Astrocyte of the cerebellum (primary cell): ENCODE measurements around the gene NXN.

Experiments used
- DNase-seq: peaks from one replicate; pipeline ENCODE4 v3.0.0-alpha.2; 2011; ENCODE audit warnings: low read depth
- H3K4me3 ChIP-seq: 2 replicates; pipeline ENCODE4 v1.5.1; 2011; ENCODE audit warnings: mild to moderate bottlenecking, low read depth, low read length, moderate library complexity
- in situ Hi-C: cut with HindIII; loops from 2 replicates; pipeline ENCODE4 v1.10.0; 2017; ENCODE audit warnings: low sequenced_read_pairs
- TF ChIP-seq, protein P1 (sequence below): IDR thresholded peaks from 2 replicates; pipeline ENCODE4 v1.5.1; 2012; ENCODE audit warnings: low read length, low read depth, moderate library complexity, mild to moderate bottlenecking; ENCODE audit errors: missing control alignments

The NXN gene

DNA sequence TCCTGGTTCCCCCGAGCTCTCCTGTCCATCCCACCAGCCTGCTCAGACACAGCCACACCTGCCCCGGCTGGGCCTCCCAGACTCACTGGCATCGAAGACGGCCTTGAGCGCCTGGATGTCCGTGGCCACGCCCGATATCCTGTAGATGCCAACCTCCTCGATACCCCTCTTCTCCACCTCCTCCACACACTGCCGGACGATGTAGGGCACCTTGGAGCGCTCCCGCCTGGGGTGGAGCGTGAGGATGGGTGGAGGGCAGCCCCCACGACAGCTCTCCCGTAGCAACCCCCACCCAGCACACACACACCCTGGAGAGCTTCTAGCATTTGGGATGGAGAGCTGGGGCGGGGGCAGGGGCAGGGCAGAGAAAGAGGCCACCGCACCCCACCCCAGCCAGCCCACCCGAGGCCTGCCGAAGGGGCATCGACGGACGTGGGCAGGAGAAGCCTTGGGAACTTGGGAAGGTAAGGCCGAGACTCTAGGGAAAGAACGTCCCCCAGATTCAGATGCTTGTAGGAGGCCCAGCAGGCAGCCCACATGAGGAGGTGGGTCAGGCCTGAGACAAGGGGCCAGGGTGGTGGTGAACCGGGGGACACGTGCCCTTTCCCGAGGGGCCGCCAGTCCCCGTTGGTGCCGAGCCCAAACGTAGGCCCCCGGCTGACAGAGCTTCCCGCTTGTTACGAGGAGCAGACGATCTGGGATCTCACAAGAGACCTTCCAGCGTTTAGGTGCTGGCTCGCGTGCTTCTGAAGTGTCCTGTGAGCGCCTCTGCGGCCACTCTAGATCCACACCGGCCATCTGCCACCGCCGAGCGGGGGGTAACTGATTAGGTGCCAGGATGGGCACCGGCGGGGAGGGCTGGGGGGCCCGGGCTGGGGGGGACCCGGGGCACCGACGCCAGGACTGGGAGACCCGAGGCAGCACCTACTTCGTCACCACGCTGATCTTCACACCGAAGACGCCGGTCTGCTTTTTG lies 32.5 kb upstream of the NXN start:
- no peak overlapping the region for H3K4me3 ChIP-seq
- in situ Hi-C loops, result no loop called here
- TF ChIP-seq, protein P1, sequence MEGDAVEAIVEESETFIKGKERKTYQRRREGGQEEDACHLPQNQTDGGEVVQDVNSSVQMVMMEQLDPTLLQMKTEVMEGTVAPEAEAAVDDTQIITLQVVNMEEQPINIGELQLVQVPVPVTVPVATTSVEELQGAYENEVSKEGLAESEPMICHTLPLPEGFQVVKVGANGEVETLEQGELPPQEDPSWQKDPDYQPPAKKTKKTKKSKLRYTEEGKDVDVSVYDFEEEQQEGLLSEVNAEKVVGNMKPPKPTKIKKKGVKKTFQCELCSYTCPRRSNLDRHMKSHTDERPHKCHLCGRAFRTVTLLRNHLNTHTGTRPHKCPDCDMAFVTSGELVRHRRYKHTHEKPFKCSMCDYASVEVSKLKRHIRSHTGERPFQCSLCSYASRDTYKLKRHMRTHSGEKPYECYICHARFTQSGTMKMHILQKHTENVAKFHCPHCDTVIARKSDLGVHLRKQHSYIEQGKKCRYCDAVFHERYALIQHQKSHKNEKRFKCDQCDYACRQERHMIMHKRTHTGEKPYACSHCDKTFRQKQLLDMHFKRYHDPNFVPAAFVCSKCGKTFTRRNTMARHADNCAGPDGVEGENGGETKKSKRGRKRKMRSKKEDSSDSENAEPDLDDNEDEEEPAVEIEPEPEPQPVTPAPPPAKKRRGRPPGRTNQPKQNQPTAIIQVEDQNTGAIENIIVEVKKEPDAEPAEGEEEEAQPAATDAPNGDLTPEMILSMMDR, result no peak
- no peak for DNase-seq

DNA sequence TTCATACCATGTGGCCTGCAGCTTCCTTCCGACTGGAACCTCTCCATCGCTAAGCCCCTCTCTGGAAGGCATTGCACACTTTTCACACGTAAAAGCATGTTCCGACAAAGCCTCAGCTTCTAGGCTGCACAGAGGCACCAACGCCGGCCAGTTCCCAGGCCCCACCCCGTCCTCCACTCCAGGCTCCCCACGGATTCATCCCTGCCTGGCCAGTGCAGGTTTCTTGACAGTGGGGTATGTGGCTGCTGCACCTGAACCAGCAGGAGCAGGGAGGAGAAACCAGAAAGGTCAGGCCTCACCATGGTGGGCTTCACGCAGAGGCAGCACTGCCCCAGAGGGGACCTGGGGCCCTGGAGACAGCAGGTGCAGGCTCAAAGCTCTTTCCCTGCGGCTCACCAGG lies 31.6 kb upstream of the NXN start:
- H3K4me3 ChIP-seq, result no peak overlapping the region
- TF ChIP-seq, protein P1, result no peak
- in situ Hi-C loops, result no loop called here
- no peak for DNase-seq

DNA sequence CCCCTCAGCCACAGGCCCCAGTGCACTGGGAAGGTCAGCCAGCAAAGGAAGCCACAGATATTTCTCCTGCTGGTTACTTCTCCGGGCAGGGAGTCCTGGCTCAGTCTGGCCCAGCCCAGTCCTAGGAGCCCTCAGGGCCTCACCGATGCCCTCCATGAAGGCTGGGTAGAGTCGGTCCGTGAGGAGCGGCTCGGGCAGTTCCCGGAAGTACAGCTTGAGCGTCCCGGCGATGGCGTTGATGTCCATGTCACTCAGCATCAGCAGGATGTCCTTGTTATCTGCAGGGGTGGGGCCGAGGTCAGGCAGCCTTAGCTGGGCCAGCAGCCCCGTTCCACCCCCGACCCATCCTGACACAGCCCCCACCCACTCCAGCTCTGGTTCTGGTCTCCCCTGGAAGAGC lies 31.0 kb upstream of the NXN start:
- no peak for DNase-seq
- in situ Hi-C loops, result no loop called here
- TF ChIP-seq, protein P1, result no peak
- no peak overlapping the region for H3K4me3 ChIP-seq

DNA sequence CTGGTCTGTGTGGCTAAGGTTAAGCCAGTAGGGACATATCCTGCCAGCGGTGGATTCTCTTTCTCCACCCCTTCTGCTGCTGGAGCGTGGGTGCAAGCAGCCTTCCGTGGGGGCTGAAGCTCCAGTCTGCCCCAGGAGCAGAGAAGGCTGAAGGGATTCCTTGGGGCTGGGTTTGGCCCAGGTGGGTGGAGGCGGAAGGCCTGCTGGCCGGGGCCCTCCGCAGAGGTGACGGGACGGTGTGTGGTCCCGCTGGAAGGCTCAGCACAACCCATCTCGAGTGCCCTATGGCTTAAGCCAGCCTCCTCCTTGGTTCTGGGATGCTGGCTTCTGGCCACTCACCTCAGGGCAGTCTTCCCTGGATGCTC lies 30.5 kb upstream of the NXN start:
- TF ChIP-seq, protein P1, result no peak
- no peak overlapping the region for H3K4me3 ChIP-seq
- in situ Hi-C loops, result no loop called here
- DNase-seq, result no peak

DNA sequence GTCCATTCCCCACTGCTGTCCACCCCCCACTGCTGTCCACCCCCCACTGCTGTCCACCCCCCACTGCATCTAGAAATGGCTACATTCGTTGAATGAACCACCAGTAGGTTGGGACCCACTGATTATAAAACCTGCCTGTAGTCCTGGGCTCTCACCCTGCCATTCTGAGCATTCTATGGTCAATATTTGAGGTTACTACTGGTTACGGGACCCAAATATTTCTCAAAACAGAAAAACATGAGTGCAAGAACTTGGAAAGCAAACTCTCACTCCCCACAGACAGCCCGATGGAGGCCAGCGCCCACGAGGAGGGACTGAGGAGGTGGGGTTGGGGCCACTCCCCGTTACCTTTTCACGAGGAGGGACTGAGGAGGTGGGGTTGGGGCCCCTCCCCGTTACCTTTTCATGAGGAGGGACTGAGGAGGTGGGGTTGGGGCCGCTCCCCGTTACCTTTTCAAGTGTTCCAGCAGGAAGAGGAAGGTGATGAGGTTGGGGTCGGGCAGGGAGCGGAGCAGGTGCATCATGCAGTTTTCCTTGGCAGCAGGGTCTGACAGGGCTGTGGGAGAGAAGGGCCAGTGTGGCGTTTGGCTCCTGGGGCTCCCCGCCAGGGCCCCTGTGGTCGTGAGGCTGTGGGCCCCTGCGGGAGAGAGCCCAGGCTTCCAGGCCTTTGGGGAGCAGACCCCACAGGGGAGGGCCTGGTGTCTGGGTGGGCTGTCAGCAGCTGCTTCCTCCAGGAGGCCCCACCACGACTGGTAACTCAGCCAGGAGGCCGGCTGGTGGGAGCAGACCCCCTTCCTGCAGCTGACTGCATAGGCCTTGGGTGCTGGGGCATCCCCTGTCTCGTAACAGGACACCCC lies 29.9 kb upstream of the NXN start:
- DNase-seq, result no peak
- TF ChIP-seq, protein P1, result no peak
- in situ Hi-C loops, result loop anchor here (10.0 kb wide), 1 partner anchor 45 kb away; no protein-coding TSS in a partner anchor
- H3K4me3 ChIP-seq, result no peak overlapping the region

DNA sequence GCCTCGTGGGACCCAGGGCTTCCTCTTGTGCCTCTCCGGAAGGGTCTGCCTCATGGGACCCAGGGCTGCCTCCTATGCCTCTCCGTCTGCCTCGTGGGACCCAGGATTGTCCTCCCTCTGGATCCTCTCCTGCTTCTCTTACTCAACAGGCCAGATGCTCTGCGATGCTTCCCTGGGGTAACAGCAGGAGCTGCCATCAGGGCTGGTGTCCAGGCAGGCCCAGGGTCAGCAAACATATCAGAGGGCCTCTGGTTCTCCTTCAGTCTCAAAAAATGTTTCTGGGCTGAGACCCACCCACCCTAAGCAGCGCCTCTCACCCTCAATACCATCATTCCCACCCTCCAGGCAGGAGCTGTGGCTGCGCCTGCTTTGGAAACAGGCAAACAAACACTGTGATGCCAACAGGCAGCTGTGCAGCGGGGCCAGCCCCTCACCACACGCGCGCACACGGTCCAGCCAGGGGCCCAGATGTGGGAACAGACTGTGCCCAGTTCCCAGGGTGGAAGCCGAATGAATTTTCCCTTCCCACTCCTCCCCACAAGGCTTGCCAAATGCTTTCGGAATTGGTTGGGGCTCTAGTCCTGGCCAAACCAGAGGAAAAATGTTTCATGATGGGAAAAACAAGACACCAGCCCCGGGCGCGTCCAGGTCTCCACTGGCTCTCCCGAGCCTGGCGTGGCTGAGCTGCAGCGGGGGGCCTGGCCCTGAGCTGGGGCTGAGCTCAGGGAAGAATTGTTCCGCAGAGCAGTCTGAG lies 28.6 kb upstream of the NXN start:
- in situ Hi-C loops, result loop anchor here (10.0 kb wide), 1 partner anchor 47 kb away; no protein-coding TSS in a partner anchor
- H3K4me3 ChIP-seq, result no peak overlapping the region
- TF ChIP-seq, protein P1, result no peak
- DNase-seq, result no peak
